RWPE2 (cell line): Measurements from ENCODE around the gene ZNF91.
"Not testable (repeated sequence)": the region's sequence is repeated elsewhere in the genome, so short reads cannot be mapped to it uniquely, and the experiment has no call there.

Experiments
- ATAC-seq: fragments of 200-7000 bp; cut with Tn5 transposase; 3 replicates; pipeline ENCODE4 v1.9.1; 2021; ENCODE audit warnings: low read depth
- DNase-seq: peaks from one replicate; pipeline ENCODE4 v3.0.0-alpha.2; 2020; ENCODE audit warnings: low spot score
- H3K27ac ChIP-seq: fragments of 450-650 bp; 2 replicates; pipeline ENCODE4 v1.5.1; 2017; ENCODE audit warnings: mild to moderate bottlenecking; ENCODE audit not compliant: poor library complexity, severe bottlenecking
- H3K27me3 ChIP-seq: fragments of 250-450 bp; sonication (Bioruptor Pico); 2 replicates; pipeline ENCODE4 v1.5.1; 2021; ENCODE audit warnings: mild to moderate bottlenecking, moderate library complexity; ENCODE audit not compliant: insufficient read depth, poor library complexity, severe bottlenecking
- H3K36me3 ChIP-seq: fragments of 250-450 bp; sonication (Bioruptor Pico); 2 replicates; pipeline ENCODE4 v1.5.1; 2020; ENCODE audit warnings: low read depth, mild to moderate bottlenecking, moderate library complexity
- H3K4me1 ChIP-seq: fragments of 250-450 bp; sonication (Bioruptor Pico); 2 replicates; pipeline ENCODE4 v1.5.1; 2021; ENCODE audit warnings: mild to moderate bottlenecking, moderate library complexity; ENCODE audit not compliant: insufficient read depth, poor library complexity, severe bottlenecking
- H3K4me3 ChIP-seq: fragments of 250-450 bp; sonication (Bioruptor Pico); 2 replicates; pipeline ENCODE4 v1.5.1; 2021; ENCODE audit warnings: mild to moderate bottlenecking, moderate library complexity; ENCODE audit not compliant: severe bottlenecking
- H3K9me3 ChIP-seq: fragments of 250-450 bp; sonication (Bioruptor Pico); 2 replicates; pipeline ENCODE4 v1.5.1; 2021; ENCODE audit warnings: mild to moderate bottlenecking, moderate library complexity; ENCODE audit not compliant: severe bottlenecking
- TF ChIP-seq, protein P1 (sequence below): fragments of 450-650 bp; IDR thresholded peaks from one replicate; pipeline ENCODE4 v1.5.1; 2017; ENCODE audit warnings: mild to moderate bottlenecking, moderate library complexity; ENCODE audit not compliant: poor library complexity, severe bottlenecking

The ZNF91 gene

DNA sequence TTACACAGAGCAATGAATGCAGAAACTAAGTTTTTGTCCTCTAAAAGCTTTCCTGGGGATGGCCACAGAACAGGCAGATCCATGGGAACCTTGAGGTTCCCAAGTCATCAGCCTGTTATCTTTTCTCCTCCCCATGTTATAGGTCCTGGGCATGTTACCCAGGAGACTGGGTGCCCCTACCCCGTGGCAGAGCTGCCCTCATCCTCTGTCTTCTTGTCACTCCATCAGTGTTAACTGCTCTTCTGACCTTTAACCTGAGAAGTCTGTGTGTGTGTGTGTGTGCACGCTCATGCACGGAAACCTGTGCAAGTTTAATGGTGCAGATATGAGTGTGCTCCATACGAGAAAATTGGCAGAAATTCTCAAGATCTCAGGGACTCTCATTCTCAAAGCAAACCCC lies 101.1 kb downstream of the ZNF91 start:
- no peak for ATAC-seq

DNA sequence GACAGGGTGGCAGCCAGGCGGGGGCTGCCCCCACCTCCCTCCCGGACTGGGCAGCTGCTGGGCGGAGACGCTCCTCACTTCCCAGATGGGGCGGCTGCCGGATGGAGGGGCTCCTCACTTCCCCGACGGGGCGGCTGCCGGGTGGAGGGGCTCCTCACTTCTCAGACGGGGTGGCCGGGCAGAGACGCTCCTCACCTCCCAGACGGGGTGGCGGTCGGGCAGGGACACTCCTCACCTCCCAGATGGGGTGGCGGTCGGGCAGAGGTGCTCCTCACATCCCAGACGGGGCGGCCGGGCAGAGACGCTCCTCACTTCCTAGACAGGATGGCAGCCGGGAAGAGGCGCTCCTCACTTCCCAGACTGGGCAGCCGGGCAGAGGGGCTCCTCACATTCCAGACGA lies 105.3 kb downstream of the ZNF91 start:
- not testable (repeated sequence) for H3K36me3 ChIP-seq, ATAC-seq, DNase-seq, H3K4me3 ChIP-seq, H3K27ac ChIP-seq, H3K27me3 ChIP-seq, H3K4me1 ChIP-seq, H3K9me3 ChIP-seq

More for the DNA sequence above, 101.1 kb downstream of the ZNF91 start:
- H3K4me3 ChIP-seq: no peak overlapping the region
- no peaks in the 10 kb centered on the region for H3K36me3 ChIP-seq
- TF ChIP-seq, protein P1, sequence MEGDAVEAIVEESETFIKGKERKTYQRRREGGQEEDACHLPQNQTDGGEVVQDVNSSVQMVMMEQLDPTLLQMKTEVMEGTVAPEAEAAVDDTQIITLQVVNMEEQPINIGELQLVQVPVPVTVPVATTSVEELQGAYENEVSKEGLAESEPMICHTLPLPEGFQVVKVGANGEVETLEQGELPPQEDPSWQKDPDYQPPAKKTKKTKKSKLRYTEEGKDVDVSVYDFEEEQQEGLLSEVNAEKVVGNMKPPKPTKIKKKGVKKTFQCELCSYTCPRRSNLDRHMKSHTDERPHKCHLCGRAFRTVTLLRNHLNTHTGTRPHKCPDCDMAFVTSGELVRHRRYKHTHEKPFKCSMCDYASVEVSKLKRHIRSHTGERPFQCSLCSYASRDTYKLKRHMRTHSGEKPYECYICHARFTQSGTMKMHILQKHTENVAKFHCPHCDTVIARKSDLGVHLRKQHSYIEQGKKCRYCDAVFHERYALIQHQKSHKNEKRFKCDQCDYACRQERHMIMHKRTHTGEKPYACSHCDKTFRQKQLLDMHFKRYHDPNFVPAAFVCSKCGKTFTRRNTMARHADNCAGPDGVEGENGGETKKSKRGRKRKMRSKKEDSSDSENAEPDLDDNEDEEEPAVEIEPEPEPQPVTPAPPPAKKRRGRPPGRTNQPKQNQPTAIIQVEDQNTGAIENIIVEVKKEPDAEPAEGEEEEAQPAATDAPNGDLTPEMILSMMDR: no peak
- no peaks in the 10 kb centered on the region for H3K4me1 ChIP-seq
- no peaks in the 10 kb centered on the region for H3K9me3 ChIP-seq
- H3K27ac ChIP-seq: no peak overlapping the region
- no peak for DNase-seq
- no peaks in the 10 kb centered on the region for H3K27me3 ChIP-seq
